H9 (cell line): ENCODE results near the gene ADARB2. TPM values are rescaled to one million over a fixed set of nuclear protein-coding genes. Genes with fewer than 3 reads are reported as not detected.

Source experiments
- DNase-seq: peaks from one replicate; pipeline ENCODE4 v3.0.0-alpha.2; 2017
- H2AFZ ChIP-seq: one replicate; pipeline ENCODE4 v1.6.1; 2013; ENCODE audit warnings: mild to moderate bottlenecking, low read length, control low read depth, moderate library complexity
- H2AK5ac ChIP-seq: 2 replicates; pipeline ENCODE4 v1.6.1; 2013; ENCODE audit warnings: low read length, control low read depth, mixed read lengths; ENCODE audit not compliant: insufficient read length
- H2BK120ac ChIP-seq: one replicate; pipeline ENCODE4 v1.6.1; 2013; ENCODE audit warnings: low read depth, mild to moderate bottlenecking, low read length, control low read depth, inconsistent platforms; ENCODE audit not compliant: poor library complexity, severe bottlenecking
- H2BK12ac ChIP-seq: 2 replicates; pipeline ENCODE4 v1.6.1; 2013; ENCODE audit warnings: low read length, control low read depth, mixed read lengths, low read depth; ENCODE audit not compliant: insufficient read length
- H2BK15ac ChIP-seq: 2 replicates; pipeline ENCODE4 v1.6.1; 2013; ENCODE audit warnings: low read depth, low read length, control low read depth
- H2BK20ac ChIP-seq: one replicate; pipeline ENCODE4 v1.6.1; 2013; ENCODE audit warnings: low read depth, mild to moderate bottlenecking, low read length, control low read depth, inconsistent platforms; ENCODE audit not compliant: poor library complexity, severe bottlenecking
- H2BK5ac ChIP-seq: 2 replicates; pipeline ENCODE4 v1.6.1; 2013; ENCODE audit warnings: low read length, control low read depth, mixed read lengths; ENCODE audit not compliant: insufficient read length
- H3K14ac ChIP-seq: 2 replicates; pipeline ENCODE4 v1.6.1; 2013; ENCODE audit warnings: low read length, control low read depth; ENCODE audit not compliant: insufficient read depth
- H3K18ac ChIP-seq: 2 replicates; pipeline ENCODE4 v1.6.1; 2013; ENCODE audit warnings: low read depth, mild to moderate bottlenecking, mixed read lengths, low read length, control low read depth; ENCODE audit not compliant: insufficient read length
- H3K23ac ChIP-seq: 2 replicates; pipeline ENCODE4 v1.6.1; 2013; ENCODE audit warnings: low read length, control low read depth, mixed read lengths, low read depth; ENCODE audit not compliant: insufficient read length
- H3K23me2 ChIP-seq: 2 replicates; pipeline ENCODE4 v1.6.1; 2013; ENCODE audit warnings: low read depth, mild to moderate bottlenecking, mixed read lengths, low read length, control low read depth; ENCODE audit not compliant: insufficient read length, poor library complexity, severe bottlenecking
- H3K27ac ChIP-seq: 2 replicates; pipeline ENCODE4 v1.5.1; 2013; ENCODE audit warnings: low read length, control low read depth, mixed read lengths, low read depth; ENCODE audit not compliant: insufficient read length
- H3K27me3 ChIP-seq: 2 replicates; pipeline ENCODE4 v1.6.1; 2013; ENCODE audit warnings: low read length, control low read depth, inconsistent platforms; ENCODE audit not compliant: insufficient read depth
- H3K4ac ChIP-seq: 2 replicates; pipeline ENCODE4 v1.6.1; 2013; ENCODE audit warnings: low read depth, mild to moderate bottlenecking, control low read depth, inconsistent platforms, low read length, moderate library complexity
- H3K4me1 ChIP-seq: 2 replicates; pipeline ENCODE4 v1.6.1; 2013; ENCODE audit warnings: low read length, control low read depth, inconsistent platforms; ENCODE audit not compliant: insufficient read depth
- H3K4me2 ChIP-seq: 2 replicates; pipeline ENCODE4 v1.6.1; 2013; ENCODE audit warnings: low read length, control low read depth, mixed read lengths; ENCODE audit not compliant: insufficient read length, insufficient read depth
- H3K56ac ChIP-seq: 2 replicates; pipeline ENCODE4 v1.6.1; 2013; ENCODE audit warnings: low read depth, mild to moderate bottlenecking, mixed read lengths, low read length, control low read depth; ENCODE audit not compliant: insufficient read length
- H3K79me1 ChIP-seq: 2 replicates; pipeline ENCODE4 v1.6.1; 2013; ENCODE audit warnings: low read depth, mild to moderate bottlenecking, moderate library complexity, low read length, control low read depth, inconsistent platforms; ENCODE audit not compliant: insufficient read depth, poor library complexity, severe bottlenecking
- H3K79me2 ChIP-seq: 2 replicates; pipeline ENCODE4 v1.6.1; 2013; ENCODE audit warnings: low read length, control low read depth, inconsistent platforms; ENCODE audit not compliant: insufficient read depth
- H3K9ac ChIP-seq: 2 replicates; pipeline ENCODE4 v1.6.1; 2013; ENCODE audit warnings: low read length, control low read depth, mixed read lengths; ENCODE audit not compliant: insufficient read length; ENCODE audit errors: extremely low read depth
- H3K9me3 ChIP-seq: one replicate; pipeline ENCODE4 v1.6.1; 2013; ENCODE audit warnings: low read depth, low read length, inconsistent platforms; ENCODE audit not compliant: control insufficient read depth
- H3T11ph ChIP-seq: one replicate; pipeline ENCODE4 v1.6.1; 2013; ENCODE audit warnings: mild to moderate bottlenecking, low read length, control low read depth, inconsistent platforms
- H4K20me1 ChIP-seq: one replicate; pipeline ENCODE4 v1.6.1; 2013; ENCODE audit not compliant: control insufficient read depth, insufficient read length, insufficient read depth
- H4K5ac ChIP-seq: 2 replicates; pipeline ENCODE4 v1.6.1; 2013; ENCODE audit warnings: low read depth, mild to moderate bottlenecking, mixed read lengths, low read length, control low read depth; ENCODE audit not compliant: insufficient read length
- H4K8ac ChIP-seq: replicated peaks from 2 replicates; pipeline ENCODE4 v1.6.1; 2013; ENCODE audit warnings: low read length, control low read depth, mixed read lengths, low read depth; ENCODE audit not compliant: insufficient read length
- H4K91ac ChIP-seq: 2 replicates; pipeline ENCODE4 v1.6.1; 2013; ENCODE audit warnings: low read depth, mild to moderate bottlenecking, moderate library complexity, mixed read lengths, low read length, control low read depth; ENCODE audit not compliant: insufficient read length
- H3K27ac Mint-ChIP-seq, 3 experiments: 2 replicates in 2 of 3; 3 replicates in 1 of 3; pipeline ENCODE4 v1.8.0; 2020 to 2021; ENCODE audit warnings: mixed read lengths in 3 of 3, mild to moderate bottlenecking in 1 of 3, moderate library complexity in 1 of 3
- H3K27me3 Mint-ChIP-seq: 2 replicates; pipeline ENCODE4 v1.8.0; 2021; ENCODE audit warnings: low read depth, mild to moderate bottlenecking, moderate library complexity, mixed read lengths
- H3K36me3 Mint-ChIP-seq, 3 experiments: 2 replicates in 2 of 3; 3 replicates in 1 of 3; pipeline ENCODE4 v1.8.0; 2020 to 2021; ENCODE audit warnings: low read depth in 3 of 3, mixed read lengths in 3 of 3; ENCODE audit not compliant: insufficient read depth in 1 of 3
- H3K4me1 Mint-ChIP-seq, 2 experiments: 2 replicates each; pipeline ENCODE4 v1.8.0; 2020; ENCODE audit warnings: mixed read lengths in 2 of 2
- H3K4me3 Mint-ChIP-seq, 2 experiments: 2 replicates in 1 of 2; 3 replicates in 1 of 2; pipeline ENCODE4 v1.8.0; 2020 to 2021; ENCODE audit warnings: mild to moderate bottlenecking in 2 of 2, mixed read lengths in 2 of 2, moderate library complexity in 1 of 2
- H3K9me3 Mint-ChIP-seq, 2 experiments: 2 replicates in 1 of 2; 3 replicates in 1 of 2; pipeline ENCODE4 v1.8.0; 2020; ENCODE audit warnings: mild to moderate bottlenecking in 2 of 2, mixed read lengths in 2 of 2, moderate library complexity in 1 of 2
- CTCF ChIP-seq: fragments of 200-600 bp; sonication (generic); conservative IDR thresholded peaks from 3 replicates; pipeline ENCODE4 v1.8.0; 2021; ENCODE audit warnings: antibody characterized with exemption, mild to moderate bottlenecking
- WGBS: extraction: QIAGEN DNeasy Blood & Tissue Kit; methylation state at CpG from one replicate; pipeline ENCODE4 v1.1.7; 2013; ENCODE audit warnings: missing lambda C conversion rate, low lambda C conversion rate, mixed read lengths; ENCODE audit not compliant: insufficient read length; ENCODE audit errors: extremely low coverage; 5-methylcytosine and 5-hydroxymethylcytosine counted together
- total RNA-seq: library from RNA; stranded (reverse); gene quantifications from 2 replicates; pipeline ENCODE4 v1.2.1, GENCODE V29; 2021

The ADARB2 gene
- total RNA-seq, 1 experiment from 2014 or later: 0.87 TPM

- no peak overlapping the region for H3K23ac ChIP-seq
- H3K36me3 Mint-ChIP-seq: no peaks in the 10 kb centered on the region
- no peaks in the 10 kb centered on the region for H3K9me3 ChIP-seq
- H3K27ac ChIP-seq: no peak overlapping the region
- H4K5ac ChIP-seq: no peak overlapping the region
- H4K91ac ChIP-seq: no peak overlapping the region
- H2BK12ac ChIP-seq: no peak overlapping the region
- no peak overlapping the region for H3T11ph ChIP-seq
- H3K9me3 Mint-ChIP-seq: peaks cover 3 to 4% of the 10 kb centered on the region in 2 experiments; a peak in 2 of 5 replicates
- H3K4me2 ChIP-seq: no peak overlapping the region
- no peak overlapping the region for H3K56ac ChIP-seq
- H4K8ac ChIP-seq: no peak overlapping the region
- no peak overlapping the region for H3K27ac Mint-ChIP-seq
- no peak overlapping the region for H2BK15ac ChIP-seq
- no peaks in the 10 kb centered on the region for H3K79me2 ChIP-seq
- H2BK5ac ChIP-seq: no peak overlapping the region
- no peak overlapping the region for H2AK5ac ChIP-seq
- H3K4ac ChIP-seq: no peak overlapping the region
- no peak overlapping the region for H3K14ac ChIP-seq
- H3K4me1 Mint-ChIP-seq: peaks cover 14% of the 10 kb centered on the region in 2 experiments
- H2AFZ ChIP-seq: no peak overlapping the region
- WGBS: no CpG with 5 or more reads among the region's 8 CpGs
- peaks cover 2% of the 10 kb centered on the region for H3K23me2 ChIP-seq
- no peak overlapping the region for H3K4me3 Mint-ChIP-seq
- no peaks in the 10 kb centered on the region for H3K27me3 Mint-ChIP-seq
- no peaks in the 10 kb centered on the region for H3K79me1 ChIP-seq
- no peak overlapping the region for H3K18ac ChIP-seq
- no peaks in the 10 kb centered on the region for H4K20me1 ChIP-seq
- no peak overlapping the region for H2BK120ac ChIP-seq
- H2BK20ac ChIP-seq: no peak overlapping the region
- no peaks in the 10 kb centered on the region; the same call in 1 of the 2 replicates for H3K4me1 ChIP-seq
- no peak overlapping the region for H3K9ac ChIP-seq
- no peak for DNase-seq
- H3K27me3 ChIP-seq: no peaks in the 10 kb centered on the region
- no peak for TF ChIP-seq CTCF
Observed at GRCh38 chr10:1267148-1267547, 470.2 kb downstream of the ADARB2 start.
